PFSK-1 (cell line): Measurements from ENCODE around the gene GRIP1.

ENCODE experiments used
- FOXP2 ChIP-seq: optimal IDR thresholded peaks from 2 replicates; pipeline ENCODE3; 2011; ENCODE audit warnings: borderline replicate concordance, control low read depth, inconsistent platforms; ENCODE audit not compliant: insufficient read depth; ENCODE audit errors: extremely low read length, extremely low read depth
- POLR2AphosphoS5 ChIP-seq: IDR thresholded peaks from 2 replicates; pipeline ENCODE4 v1.6.1; 2012; ENCODE audit warnings: low read depth, mild to moderate bottlenecking, control low read depth, low read length, moderate library complexity
- REST ChIP-seq, 2 experiments: IDR thresholded peaks; 2 replicates each; pipeline versions ENCODE4 v1.6.1 to v1.8.0; 2011 to 2012; ENCODE audit warnings: low read depth in 2 of 2, low read length in 2 of 2, control low read depth in 1 of 2, inconsistent platforms in 1 of 2, mild to moderate bottlenecking in 1 of 2, moderate library complexity in 1 of 2; ENCODE audit not compliant: insufficient read depth in 1 of 2
- SIN3A ChIP-seq: IDR thresholded peaks from 2 replicates; pipeline ENCODE4 v1.6.1; 2012; ENCODE audit warnings: mild to moderate bottlenecking, low read length, moderate library complexity, borderline replicate concordance; ENCODE audit not compliant: insufficient read depth
- TAF1 ChIP-seq: IDR thresholded peaks from 2 replicates; pipeline ENCODE4 v1.6.1; 2012; ENCODE audit warnings: low read length, control low read depth, borderline replicate concordance; ENCODE audit not compliant: insufficient read depth

The GRIP1 gene

GRCh38 chr12:66648033-66648735 lies 30.7 kb downstream of the GRIP1 start:
- no peak for TF ChIP-seq REST (IDR thresholded peaks at IDR 0.05; ENCODE audit: insufficient read depth in 1 of 2, low read depth in 2 of 2, low read length in 2 of 2)
- no peak for TF ChIP-seq SIN3A
- no peak for TF ChIP-seq POLR2AphosphoS5
- no peak for TF ChIP-seq FOXP2
- TF ChIP-seq TAF1 = no peak

DNA sequence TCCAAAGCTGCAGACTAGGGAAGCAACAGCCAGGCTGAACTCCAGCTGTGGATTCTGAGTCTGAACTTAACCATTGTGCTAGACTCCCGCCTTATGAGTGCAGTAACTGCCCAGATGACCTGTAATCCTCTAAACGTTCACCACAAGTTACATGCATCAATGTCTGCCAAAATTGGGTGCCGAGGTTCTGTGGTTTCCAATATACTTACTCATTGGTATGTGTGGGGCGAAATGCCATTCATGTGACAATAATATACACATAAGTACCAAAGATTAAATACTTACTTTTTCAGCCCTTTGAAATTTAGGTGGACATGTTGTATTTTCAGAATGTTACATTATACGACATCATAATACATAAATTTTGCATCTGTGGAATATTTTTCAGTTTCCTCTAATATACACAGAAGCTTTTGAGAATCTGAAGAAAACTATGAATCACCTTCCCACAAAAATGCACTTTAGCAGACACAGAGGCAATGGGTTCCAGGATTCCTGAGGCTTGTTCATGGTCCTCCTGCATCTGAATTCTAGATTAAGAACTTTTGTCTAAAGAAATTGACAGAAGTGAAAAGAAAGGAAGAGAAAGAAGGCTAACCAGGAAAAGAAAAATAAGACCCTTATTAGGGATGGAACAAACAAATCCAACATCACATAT lies 31.7 kb downstream of the GRIP1 start:
- no peak for TF ChIP-seq POLR2AphosphoS5
- no peak for TF ChIP-seq TAF1
- TF ChIP-seq SIN3A = no peak
- TF ChIP-seq REST (IDR thresholded peaks at IDR 0.05; ENCODE audit: insufficient read depth in 1 of 2, low read depth in 2 of 2, low read length in 2 of 2) = no peak
- no peak for TF ChIP-seq FOXP2

- no peak for TF ChIP-seq SIN3A
- no peak for TF ChIP-seq FOXP2
- no peak for TF ChIP-seq REST (IDR thresholded peaks at IDR 0.05; ENCODE audit: insufficient read depth in 1 of 2, low read depth in 2 of 2, low read length in 2 of 2)
- no peak for TF ChIP-seq POLR2AphosphoS5
- TF ChIP-seq TAF1 = no peak
Observed at GRCh38 chr12:66644151-66644550, 34.7 kb downstream of the GRIP1 start.

DNA sequence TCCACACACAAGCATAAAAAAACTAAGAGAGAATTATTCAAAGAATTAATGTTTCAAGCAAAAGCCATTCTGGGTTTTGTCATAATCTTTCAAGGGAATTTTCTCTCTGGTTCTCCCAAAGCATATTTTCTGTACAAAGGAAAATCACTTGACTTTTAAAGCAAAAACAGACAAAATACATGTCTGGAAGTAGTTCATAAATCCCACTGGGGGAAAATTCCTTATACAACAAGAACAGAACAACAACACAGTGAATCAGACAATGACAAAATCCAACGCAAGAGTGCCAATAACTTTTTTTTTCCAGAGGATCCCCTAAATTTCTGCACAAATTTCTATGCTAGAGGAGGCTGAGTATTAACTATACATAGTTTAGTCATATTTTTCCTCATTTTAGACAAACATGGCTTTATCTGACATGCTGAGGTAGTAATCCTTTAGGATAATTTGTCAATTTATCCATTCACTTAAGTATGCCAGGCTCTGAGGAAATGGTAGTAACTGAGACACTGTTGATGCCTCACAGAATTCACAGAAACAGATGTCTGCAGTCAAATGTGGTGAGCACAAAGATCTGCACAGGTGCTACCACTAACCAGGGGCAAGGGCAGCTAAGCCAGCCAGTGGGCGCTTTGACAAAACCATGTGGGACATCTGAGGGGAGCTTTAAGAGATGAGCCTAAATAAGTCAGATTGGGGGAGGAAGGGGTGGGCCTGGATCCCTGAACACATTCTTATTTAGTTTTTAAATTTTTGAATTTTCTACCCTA lies 38.0 kb downstream of the GRIP1 start:
- TF ChIP-seq FOXP2 = no peak
- TF ChIP-seq SIN3A = no peak
- no peak for TF ChIP-seq REST (IDR thresholded peaks at IDR 0.05; ENCODE audit: insufficient read depth in 1 of 2, low read depth in 2 of 2, low read length in 2 of 2)
- TF ChIP-seq TAF1 = no peak
- TF ChIP-seq POLR2AphosphoS5 = no peak
